ENCODE data around the gene CAMKMT. TPM values are rescaled to one million over a fixed set of nuclear protein-coding genes. Genes with fewer than 3 reads are reported as not detected.

The CAMKMT gene
- total RNA-seq, 6 experiments from 2014 or later = 5.1 to 8.6 (median 7.0) TPM

DNA sequence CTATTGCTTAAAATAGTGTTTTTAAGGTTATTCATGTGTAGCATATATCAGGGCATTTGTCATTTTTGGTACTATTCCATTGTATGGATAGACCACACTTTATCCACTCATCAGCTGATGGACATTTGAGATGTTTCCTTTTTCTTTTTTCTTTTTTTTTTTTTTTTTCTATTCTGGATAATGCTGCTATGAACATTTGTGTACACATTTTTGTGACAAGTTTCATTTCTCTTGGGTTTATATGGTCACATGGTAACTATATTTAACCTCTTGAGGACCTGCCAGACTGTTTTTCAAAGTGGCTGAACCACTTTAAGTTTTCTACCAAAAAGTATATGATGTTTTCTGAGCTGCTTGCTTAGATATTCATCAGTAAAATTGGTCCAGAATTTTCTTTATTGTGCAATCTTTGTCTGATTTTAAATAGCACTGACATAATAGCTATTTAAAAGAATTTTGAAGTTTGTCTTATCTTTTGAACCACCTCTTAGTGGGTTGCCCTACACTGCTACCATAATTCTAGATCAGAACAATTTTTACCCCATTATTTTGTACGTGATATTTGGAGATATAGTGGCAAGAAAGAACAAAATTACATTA lies 360.4 kb downstream of the CAMKMT start:
- no peak overlapping the region for H3K4me3 Mint-ChIP-seq

GRCh38 chr2:44723921-44724320 lies 362.2 kb downstream of the CAMKMT start:
- no peak overlapping the region for H3K27ac Mint-ChIP-seq
- TF ChIP-seq CTCF (IDR thresholded peaks at IDR 0.05) = no peak

More for the DNA sequence above, 360.4 kb downstream of the CAMKMT start:
- Mint-ChIP-seq H3K36me3 (ENCODE audit: low read depth) (no peaks in the 10 kb centered on the region), H3K9me3 (no peaks in the 10 kb centered on the region), H3K4me1 (ENCODE audit: low read depth) (no peaks in the 10 kb centered on the region), H3K27me3 (ENCODE audit: insufficient read depth) (peaks cover 8% of the 10 kb centered on the region), H3K27ac (no peak overlapping the region)
- DNase-seq = no peak
- TF ChIP-seq CTCF (IDR thresholded peaks at IDR 0.05) = no peak

DNA sequence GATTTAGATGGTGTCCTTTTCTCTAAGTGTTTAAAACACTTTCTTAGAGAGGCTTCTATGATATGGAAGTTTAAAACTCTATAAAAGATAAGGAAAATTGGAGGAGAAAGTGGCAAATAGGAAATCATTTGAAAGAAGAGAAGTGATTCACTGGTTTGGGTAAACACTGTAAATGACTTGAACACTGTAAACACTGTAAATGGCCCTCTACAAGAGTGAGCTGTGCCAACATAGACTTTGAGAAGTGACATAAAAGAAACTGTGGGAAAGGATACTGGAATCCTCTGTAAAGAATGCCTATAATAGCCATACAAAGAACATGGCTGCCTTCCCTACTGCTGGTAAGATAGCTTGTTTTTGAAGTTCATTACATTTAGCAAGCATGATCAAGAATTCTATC lies 368.8 kb downstream of the CAMKMT start:
- Mint-ChIP-seq H3K4me3 (no peak overlapping the region), H3K4me1 (ENCODE audit: low read depth) (no peaks in the 10 kb centered on the region), H3K27me3 (ENCODE audit: insufficient read depth) (peaks cover 8% of the 10 kb centered on the region; the same call in 1 of the 2 replicates), H3K27ac (no peak overlapping the region), H3K36me3 (ENCODE audit: low read depth) (no peaks in the 10 kb centered on the region), H3K9me3 (no peaks in the 10 kb centered on the region; the same call in 1 of the 2 replicates)
- no peak for TF ChIP-seq CTCF (IDR thresholded peaks at IDR 0.05)
- DNase-seq = no peak

More at GRCh38 chr2:44723921-44724320, 362.2 kb downstream of the CAMKMT start:
- Mint-ChIP-seq H3K9me3 (no peaks in the 10 kb centered on the region), H3K4me1 (ENCODE audit: low read depth) (no peaks in the 10 kb centered on the region), H3K4me3 (no peak overlapping the region), H3K27me3 (ENCODE audit: insufficient read depth) (peaks cover 8% of the 10 kb centered on the region), H3K36me3 (ENCODE audit: low read depth) (no peaks in the 10 kb centered on the region)
- no peak for DNase-seq

GRCh38 chr2:44731505-44731904 lies 369.8 kb downstream of the CAMKMT start:
- peaks cover 5% of the 10 kb centered on the region for H3K9me3 Mint-ChIP-seq
- H3K27ac Mint-ChIP-seq = no peak overlapping the region
- DNase-seq = no peak
- peaks cover 5% of the 10 kb centered on the region for H3K36me3 Mint-ChIP-seq (ENCODE audit: low read depth)
- peaks cover 6% of the 10 kb centered on the region; the same call in 1 of the 2 replicates for H3K27me3 Mint-ChIP-seq (ENCODE audit: insufficient read depth)
- no peak overlapping the region for H3K4me3 Mint-ChIP-seq
- H3K4me1 Mint-ChIP-seq (ENCODE audit: low read depth) = no peaks in the 10 kb centered on the region
- no peak for TF ChIP-seq CTCF (IDR thresholded peaks at IDR 0.05)

DNA sequence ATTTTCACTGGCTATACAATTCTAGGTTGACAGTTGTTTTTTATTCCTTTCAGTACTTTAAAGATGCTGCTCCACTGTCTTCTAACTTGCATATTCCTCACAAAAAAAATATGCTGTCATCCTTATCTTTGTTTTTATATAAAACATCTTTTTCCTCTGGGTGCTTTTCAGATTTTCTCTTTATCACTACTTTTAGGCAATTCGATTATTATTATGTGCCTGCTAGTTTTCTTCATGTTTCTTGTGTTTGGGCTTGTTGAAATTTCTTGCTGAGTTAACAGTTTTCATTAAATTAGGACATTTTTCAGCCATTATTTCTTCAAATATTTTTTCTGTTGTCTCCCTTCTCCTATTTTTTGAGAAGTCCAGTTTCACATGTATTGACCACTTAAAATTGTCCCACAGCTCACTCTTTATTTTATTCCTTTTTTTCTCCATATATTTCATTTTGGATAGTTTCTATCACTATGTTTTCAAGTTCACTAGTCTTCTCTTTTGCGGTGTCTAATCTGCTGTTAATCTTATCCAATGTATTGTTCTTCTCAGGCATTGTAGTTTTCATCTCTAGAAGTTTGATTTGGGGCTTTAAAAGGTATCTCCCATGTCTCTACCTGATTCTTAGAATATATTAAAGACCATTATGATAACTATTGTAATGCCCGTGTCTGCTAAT lies 374.7 kb downstream of the CAMKMT start:
- no peak overlapping the region for H3K27ac Mint-ChIP-seq

More for the DNA sequence above, 374.7 kb downstream of the CAMKMT start:
- no peak for DNase-seq
- H3K9me3 Mint-ChIP-seq = peaks cover 18% of the 10 kb centered on the region
- no peaks in the 10 kb centered on the region for H3K27me3 Mint-ChIP-seq (ENCODE audit: insufficient read depth)
- no peak overlapping the region for H3K4me3 Mint-ChIP-seq
- peaks cover 13% of the 10 kb centered on the region for H3K36me3 Mint-ChIP-seq (ENCODE audit: low read depth)
- no peak for TF ChIP-seq CTCF (IDR thresholded peaks at IDR 0.05)
- no peaks in the 10 kb centered on the region for H3K4me1 Mint-ChIP-seq (ENCODE audit: low read depth)
